ENCODE results near the gene EEF1A2. TPM values are rescaled to one million over a fixed set of nuclear protein-coding genes. Genes with fewer than 3 reads are reported as not detected.

Gene EEF1A2
- total RNA-seq, 1 donor from 2014 or later = 214 TPM

DNA sequence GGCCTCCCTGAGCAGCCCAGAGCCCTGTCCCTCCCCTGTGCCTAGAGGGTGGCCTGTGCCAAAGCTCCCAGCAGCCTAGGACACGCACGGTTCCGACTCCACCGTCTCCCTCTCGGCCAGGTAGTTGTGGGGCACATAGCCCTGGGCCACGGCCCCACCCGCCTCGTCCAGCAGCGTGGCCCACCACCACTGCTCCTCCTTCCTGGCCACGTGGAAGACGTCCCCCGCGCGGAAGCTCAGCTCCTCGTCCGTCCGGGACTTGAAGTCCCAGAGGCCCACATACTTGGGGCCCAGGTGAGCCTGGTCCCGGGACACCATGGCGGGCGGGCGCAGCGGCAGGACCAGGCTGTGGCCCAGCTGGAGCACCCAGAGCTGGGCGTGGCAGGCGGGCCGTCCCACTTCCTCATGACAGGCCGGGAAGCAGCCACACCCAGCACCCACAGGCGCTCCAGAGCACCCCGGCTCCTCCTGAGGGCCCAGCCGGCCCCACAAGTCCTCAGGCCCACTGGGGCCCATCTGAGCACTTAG is 38.2 kb upstream of the EEF1A2 start, which contains the start of gene PTK6:
PTK6 (minus strand) TSS at position 380 of the 528 bp plus-strand sequence; CDS start at position 318, 62 bp downstream.
- no peak for DNase-seq

DNA sequence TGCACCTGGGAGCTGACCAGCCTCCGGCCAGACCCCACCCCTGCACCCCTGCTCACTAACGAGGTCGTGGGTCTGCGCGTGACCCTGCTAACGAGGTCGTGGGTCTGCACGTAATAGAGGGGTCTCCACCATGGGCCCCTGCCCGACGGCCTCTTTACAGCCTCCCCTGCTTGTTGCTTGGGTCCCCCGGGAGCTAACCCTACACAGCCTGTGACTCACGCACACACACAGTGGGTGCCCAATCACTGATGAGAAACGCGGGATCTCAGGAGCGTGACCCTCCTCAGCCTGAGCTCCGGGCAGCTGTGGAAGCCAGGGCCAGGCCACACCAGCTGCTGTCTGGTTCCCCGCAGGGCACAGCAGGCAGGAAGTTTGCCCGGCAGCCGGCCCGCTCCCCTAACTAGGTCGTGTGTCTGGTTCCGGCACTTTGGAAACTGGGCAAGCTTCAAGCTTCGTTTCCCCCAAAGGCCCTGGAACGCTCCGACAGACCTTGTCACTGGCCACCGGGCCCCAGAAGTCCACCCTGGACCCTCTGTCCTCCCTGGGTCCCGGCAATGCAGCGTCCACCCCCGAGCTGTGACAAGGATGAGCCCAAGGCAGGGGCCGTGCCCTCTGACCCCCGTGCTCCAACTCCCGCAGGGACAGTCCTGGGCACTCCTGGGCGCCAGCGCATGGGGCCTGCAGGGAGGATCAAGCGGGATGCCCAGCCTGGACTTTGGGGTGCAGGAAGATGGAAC is 37.5 kb upstream of the EEF1A2 start:
- DNase-seq = no peak

DNA sequence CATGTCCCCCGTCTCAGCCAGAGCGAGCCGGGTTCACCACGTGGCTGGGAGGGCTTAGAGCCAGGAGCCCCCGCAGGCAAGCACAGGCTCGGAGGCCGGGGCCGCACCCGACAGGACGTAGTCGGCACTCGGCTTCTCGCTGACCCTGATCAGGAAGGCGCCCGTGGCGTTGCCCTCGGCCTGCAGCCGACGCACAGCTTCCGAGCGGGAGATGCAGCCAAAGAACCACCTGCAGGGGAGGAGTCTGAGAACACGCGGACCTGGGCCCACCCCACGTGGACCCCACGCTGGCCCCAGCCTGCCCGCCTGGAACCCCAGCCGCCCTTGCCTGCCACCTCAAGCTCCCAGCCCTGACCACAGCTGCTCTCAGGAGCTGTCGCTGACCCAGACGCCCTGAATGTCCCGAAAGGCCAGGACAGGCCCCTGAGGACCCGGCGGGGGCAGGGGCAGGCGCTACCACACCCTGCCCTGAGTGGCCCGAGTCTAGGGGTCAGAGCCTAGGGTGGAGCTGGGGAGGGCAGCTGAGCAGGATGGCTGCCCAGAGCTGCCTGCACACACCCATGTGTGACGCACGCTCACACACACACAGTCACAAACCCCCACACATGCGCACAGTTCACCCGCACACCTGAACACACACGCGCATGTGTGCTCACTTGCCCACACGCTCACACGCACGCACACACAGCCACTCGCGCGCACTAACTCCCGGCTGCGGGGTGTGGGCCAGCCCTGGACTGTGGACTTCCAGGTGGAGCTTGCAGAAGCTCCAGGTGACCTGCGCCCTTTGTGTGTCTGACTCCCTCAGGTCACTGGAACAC is 36.2 kb upstream of the EEF1A2 start:
- DNase-seq = no peak

DNA sequence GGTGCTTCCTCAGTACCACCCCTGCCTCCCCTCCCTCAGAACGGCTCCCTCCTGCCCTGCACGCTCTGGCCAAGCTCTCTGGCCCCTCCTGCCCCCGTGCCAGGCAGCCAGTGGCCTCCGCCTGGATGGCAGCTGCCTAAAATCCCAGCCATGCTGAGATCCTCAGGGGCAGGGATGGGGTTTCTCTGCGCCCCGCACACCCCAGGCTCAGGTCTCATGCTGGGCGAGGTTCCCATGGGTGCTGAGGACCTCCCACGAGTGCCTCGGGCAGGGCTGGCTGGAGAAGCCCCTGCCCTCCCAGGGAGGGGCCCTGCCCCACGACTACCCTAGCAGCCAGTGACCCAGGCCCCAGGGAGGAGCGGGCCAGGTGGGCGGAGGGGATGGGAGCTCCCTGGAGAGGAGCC is 35.5 kb upstream of the EEF1A2 start:
- no peak for DNase-seq

DNA sequence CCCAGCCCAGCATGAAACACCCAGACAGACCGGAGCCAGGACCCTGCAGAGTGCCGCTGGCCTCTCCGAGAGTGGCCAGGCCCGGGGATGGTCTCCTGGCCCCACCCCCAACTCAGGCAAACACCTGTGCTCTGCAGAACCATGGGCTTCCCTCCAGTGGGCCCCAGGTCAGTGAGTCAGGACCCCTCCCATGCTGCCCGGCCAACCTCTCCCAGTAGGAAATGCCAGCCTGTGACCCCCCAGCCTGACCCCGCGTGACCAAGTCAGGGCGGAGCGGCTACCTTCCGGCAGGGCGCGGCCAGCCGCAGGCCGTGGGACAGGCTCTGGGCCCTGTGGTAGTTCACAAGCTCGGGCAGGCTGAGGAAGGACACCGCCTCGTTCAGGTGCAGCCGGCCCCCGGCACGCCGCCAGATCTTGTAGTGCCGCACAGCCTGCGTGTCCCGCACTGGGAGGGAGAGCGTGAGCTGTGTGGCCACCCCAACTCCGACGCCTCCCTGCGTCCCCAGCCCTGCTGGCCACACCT is 35.0 kb upstream of the EEF1A2 start:
- DNase-seq = no peak

DNA sequence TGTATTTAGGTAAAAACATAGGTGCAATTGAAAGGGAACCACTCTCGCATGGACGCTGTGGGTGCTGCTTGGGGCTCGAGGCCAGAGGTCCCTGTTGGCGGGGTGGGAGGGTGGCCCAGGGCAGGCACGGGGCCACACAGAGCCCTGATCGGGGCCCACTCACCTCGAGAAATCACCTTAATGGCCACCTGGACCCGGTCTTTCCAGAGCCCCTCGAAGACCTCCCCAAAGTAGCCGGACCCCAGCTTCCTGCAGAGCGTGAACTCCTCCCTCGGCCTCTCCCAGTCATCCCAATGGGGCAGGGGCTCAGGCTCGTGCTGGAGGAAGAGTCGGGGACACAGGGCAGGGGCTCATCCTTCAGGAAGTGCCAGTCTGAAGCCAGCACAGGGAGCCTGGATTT is 34.5 kb upstream of the EEF1A2 start:
- no peak for DNase-seq

DNA sequence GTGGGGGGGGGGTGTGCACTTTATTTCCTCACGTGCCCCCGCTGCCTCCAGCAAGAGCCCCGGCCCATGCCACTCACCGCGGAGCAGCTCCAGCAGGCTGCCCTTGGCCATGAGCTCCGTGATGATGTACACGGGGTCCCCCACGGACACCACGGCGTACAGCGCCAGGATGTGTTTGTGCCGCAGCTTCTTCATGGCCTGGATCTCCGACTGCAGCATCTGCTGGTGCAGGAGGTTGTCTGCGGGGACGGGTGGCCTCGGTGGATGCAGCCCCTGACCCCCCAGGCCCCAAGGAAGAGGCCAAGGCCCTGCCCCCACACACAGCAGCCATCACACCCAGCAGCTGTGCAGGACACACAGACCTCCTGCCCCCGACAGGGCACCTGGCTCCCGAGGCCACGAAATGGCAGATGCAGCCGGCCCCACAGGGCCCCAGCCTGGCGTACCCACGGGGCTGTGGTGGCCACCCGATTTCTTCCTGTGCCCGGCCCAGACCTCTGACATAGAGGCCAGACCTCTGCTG is 33.6 kb upstream of the EEF1A2 start:
- no peak for DNase-seq

DNA sequence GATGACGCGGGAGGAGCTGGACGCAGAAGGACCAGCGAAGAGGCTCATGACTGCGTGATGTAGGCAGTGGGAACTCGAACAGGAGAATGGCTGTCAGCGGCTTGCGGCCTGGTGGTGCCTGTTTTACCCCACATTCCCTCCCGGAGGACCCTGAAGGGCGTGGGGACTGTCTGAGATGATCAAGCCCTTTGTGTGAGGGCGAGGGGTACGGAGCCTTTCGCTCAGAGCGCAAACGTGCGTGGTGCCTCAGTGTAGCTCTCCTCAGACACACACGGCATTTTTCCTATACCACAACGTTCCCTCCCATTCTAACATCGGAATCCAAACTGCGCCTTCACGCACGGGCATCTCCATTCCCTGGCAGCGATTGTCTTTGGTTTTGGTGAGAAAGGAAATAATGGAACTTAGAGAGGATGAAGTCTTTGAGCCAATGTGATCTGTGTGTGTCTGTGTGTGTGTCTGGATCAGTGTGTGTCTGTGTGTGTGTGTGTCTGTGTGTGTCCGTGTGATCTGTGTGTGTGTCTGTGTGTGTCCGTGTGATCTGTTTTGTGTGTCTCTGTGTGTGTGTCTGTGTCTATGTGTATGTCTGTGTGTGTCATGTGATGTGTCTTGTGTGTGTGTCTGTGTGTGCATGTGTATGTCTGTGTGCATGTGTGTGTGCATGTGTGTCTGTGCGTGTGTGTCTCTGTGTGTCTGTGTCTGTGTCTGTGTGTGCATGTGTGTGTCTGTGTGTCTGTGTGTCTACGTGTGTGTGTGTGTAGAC is 33.0 kb upstream of the EEF1A2 start:
- DNase-seq = no peak

DNA sequence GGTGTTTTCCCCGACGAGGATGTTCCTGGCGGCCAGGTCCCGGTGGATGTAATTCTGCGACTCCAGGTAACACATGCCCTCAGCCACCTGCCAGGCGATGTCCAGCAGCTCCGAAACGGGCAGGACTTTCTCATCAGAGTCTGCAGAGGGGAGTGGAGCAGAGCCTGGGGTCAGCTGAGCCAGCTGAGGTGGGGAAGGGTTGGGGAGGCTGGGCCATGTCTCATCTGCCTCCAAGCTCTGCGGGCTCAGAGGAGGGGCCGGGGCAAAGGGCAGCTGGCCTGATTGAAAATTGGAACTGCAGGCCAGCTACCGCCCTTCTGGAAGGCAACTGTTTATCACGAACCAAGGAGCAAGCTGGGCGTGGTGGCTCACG is 31.9 kb upstream of the EEF1A2 start:
- DNase-seq = no peak

DNA sequence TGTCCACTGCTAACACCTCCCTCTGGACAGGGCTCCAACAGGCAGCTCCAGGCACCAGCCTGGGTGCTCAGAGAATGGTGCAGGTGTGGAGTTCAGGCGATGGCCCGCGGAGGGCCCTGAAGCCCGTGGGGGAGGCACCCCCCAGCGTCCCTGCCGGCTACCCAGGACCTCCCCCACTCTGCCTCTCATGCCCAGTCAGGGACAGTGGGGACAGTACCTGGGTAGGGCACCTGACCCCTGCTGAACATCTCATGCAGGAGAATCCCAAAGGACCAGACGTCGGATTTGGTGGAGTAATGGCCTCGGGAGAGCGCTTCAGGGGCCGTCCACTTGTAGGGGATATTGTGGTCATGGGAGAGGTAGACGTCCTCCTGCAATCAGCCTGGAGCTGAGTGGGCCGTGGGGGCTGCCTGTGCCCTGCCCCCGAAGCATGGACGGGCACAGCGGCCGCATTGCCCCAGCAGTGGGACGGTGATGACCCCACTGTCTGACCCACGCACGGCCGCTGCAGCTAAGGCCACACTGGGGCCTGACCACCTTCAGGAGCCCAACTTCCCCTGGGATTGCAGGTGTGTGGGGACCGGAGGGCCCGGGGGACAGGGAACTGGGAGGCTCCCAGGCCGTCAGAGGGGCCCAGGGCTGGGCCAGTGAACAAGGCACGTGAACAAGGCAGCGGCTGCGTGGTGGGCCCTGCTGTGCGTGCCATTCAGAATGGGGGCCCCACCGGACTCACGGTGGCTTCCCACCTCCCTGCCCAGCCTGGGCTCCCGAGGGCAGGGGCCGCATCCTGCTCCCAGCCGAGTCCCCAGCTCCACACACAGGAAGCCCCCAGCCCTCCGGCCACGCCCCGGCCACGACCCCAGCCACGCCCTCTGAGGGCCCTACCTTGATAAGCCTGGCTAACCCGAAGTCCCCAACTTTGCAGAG is 31.2 kb upstream of the EEF1A2 start:
- no peak for DNase-seq

DNA sequence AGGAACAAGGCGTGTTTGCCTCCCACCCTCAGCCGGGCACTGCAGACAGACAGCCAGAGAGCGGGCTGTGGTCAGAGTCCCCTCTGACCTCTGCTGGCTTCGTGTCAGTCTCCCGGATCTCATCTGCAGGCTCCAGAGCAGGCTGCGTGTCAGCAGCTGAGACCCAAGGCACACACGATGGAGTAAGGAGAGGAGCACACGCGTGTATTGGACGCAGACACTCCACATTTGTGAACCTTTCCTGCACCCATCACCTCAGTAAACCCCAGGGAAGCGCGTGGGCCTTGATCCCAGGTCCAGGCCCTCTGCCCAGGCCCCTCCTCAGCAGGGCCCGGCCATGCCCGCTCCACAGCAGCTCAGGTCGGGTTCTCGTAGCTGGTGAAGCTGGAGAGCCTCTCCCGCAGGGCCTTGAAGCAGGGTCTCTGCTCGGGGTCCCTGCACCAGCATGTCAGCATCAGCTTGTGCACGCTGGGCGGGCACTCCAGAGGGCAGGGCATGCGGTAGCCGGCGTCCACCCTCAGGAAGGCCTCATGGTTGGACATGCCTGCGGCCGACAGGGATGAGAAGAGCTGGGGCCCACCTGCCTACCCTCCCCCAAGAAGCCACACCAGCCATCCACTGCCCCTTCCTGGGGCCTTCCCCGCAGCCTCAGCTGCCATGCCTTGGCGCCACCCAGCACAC is 30.4 kb upstream of the EEF1A2 start:
- no peak for DNase-seq

DNA sequence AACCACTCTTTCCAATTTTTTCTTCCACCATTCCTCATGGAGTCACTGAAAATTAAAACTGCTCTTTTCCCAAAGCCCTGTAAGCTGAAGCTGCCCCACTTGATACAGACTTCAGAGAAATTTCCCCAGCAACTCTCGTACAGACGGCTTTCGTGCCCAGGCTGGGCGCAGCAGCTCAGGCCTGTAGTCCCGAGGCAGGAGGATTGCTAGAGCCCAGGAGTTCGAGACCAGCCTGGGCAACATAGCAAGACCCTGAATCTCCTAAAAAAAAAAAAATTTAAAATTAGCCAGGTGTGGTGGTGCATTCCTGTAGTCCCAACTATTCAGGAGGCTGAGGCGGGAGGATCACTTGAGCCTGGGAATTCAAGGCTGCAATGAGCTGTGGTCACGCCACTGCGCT is 28.3 kb upstream of the EEF1A2 start:
- DNase-seq = no peak

DNA sequence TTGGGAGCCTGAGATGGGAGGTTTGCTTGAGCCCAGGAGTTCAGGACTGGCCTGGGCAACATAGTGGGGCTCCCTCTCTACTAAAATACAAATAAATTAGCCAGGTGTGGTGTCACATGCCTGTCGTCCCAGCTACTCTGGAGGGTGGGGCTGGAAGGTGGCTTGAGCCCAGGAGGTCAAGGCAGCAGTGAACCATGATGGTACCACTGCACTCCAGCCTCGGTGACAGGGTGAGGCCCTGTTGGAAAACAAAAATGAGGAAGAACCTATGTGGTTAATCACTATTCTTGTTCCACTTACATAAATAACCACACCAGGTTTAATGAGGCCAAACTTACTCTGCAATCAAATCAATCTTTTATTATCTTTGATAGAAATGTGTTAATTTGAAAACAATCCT is 27.1 kb upstream of the EEF1A2 start:
- DNase-seq = no peak

DNA sequence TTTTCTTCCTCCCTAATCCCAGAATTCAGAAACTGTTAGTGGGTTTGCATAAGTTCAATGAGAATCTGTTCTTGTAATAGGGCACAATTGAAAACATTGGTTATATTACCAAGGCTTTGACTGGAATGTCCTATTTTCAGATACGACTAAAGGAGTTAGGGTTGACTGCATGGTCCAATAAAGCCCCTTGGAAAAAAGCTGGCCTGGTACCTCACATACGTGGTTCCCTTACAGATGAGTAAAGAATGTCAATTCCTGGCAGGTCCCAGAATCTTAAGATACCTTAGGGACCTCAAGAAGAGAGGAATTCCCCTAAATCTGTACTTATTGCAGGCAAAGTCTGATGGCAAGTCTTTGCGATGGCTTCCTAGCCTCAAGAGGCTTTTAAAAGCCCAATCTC is 26.3 kb upstream of the EEF1A2 start:
- DNase-seq = no peak

DNA sequence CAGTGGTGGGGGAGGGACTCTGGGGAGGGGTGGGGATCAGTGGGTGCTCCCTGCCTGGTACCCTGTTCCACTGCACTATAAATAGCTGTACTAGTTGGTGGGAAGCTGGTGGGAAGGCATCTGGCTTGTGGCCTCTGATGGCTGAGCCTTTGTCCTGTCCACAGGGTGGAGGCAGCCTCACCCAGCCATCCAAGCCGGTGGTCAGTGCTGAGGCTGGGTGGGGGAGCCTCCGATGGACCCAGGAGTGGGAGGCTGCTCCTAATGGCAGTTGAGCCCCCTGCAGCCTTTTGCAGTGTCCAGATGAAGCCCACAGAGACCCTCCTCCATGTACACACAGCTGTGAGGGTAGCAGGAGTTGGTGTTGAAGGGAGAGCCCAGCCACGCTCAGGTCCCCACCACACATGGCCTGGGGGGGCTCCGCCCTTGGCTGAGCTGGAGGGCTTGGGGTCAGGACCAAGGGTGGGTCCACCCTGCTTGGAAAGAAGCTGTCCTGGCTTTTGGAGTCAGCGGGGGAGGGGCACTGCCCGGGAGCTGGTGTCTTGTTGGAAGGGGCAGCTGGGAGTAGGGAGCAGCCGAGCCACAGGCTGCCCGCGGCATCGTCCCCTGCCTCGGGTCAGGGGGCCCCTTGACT is 24.2 kb upstream of the EEF1A2 start:
- no peak for DNase-seq

DNA sequence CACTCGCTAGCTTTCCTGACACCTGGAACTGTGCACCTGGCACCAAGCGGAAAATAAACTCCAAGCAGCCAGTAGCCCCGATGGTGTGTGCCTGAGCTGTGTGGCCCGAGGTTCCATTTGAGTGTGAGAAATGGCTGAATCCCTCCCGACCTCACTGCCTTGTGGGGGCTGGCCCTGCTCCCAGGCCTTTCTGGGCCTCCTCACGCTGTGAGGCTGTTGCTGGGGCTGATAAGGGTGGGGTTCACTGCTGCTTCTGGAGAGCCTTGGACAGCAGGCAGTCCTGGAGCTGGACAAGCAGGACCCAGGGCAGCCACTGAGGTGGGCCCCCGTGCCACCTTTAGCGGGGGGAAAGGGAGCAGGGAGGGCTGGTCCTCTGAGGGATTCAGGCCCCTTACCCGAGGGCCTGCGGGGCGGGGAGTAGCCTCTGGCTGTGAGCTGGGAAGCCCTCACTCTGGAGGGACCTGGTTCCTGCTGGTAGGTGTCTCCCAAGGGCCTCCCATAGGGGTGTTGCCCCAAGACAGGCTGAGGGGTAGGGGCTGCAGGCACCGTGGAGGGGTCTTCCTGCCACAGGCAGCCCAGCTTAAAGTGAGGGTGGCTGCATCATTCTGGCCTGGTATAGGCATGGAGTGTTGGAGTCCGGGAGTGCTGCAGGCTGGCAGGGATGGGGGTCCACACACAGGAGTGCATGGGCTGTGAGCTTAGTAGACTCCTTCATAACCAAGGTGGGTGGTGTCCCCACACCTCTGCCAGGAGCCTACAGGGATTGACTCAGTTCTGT is 23.4 kb upstream of the EEF1A2 start:
- DNase-seq = no peak

DNA sequence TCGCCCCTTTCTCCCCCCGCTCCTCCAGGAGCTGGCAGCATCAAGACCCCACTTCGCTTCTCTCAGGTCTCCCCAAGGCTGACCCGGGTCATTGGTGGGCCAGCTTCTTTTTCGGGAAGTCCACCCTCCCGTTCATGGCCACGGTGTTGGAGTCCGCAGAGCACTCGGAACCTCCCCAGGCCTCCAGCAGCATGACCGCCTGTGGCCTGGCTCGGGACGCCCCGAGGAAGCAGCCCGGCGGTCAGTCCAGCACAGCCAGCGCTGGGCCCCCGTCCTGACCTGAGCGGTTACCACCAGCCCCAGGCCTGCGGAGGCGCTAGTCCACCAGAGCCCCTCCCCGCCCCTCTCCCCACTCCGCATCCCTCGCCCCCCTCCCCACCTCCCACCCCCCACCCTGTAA is 22.7 kb upstream of the EEF1A2 start:
- DNase-seq = no peak

DNA sequence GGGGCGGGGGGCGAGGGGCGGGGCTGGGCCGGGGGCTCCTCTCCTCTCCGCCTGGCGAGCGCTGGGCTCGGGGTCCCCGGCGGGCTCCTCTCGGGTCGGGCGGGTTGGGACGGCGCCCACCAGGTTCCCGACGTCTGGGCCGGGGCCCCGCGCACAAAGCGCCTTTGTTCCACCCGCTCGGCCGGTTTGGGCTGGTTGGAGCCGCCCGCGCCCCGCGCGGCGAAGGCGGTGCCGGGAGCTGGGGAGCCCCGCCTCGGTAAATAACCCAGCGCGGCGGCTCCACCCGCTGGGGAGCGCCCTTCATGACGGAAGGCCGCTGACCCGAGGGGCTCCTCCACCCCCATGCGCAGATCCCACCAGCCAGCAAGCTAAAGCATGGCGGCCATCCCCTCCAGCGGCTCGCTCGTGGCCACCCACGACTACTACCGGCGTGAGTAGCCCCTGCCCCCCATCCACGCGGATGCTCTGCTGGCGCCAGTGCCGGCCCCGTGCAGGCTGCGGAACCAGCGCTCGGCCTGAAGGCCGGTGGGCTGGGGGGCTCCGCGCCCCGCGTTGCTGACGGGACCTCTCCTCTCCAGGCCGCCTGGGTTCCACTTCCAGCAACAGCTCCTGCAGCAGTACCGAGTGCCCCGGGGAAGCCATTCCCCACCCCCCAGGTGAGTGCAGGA is 22.2 kb upstream of the EEF1A2 start:
- peak; percentile 40 for DNase-seq

DNA sequence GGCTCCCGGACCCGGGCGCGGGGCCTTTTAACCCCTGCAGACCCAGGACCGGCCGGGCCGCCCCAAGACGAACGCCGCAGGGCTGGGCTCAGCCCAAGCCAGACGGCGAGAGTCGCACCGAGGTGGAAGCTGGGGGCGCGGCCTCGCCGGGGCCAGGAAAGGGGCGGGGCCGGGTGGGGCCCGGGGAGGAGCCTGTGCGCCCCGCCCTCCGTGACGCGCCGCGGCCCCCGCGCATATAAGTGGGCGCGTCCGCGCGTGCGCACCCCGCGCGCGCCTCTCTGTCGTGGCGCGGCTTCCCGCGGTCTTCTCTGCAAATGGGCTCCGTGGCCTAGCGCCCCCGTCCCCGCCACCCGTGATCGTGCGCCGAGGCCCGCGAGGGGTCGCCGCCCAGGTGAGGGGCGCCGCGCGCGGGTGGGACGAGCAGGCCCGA is 21.6 kb upstream of the EEF1A2 start, which contains the start of gene PPDPF:
PPDPF (plus strand) TSS at position 262 of the 430 bp plus-strand sequence. CDS start 544 bp downstream, outside the sequence.
- DNase-seq = peak; percentile 78
